Measurements from ENCODE around the gene SWAP70.

DNA sequence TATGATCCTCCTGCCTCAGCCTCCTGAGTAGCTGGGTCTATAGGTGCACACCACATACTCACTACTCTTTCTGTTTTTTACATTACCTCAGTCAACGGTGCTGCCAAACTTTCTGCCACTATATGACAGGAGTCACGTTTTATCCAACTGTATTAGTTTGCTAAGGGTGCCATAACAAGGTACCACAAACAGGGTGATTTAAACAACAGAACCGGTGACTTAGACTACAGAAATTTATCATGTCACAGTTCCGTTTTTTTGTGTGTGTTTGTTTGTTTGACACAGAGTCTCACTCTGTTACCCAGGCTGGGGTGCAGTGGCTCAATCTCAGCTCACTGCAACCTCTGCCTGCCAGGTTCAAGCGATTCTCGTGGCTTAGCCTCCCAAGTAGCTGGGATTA lies 6.3 kb upstream of the SWAP70 start:
- TF ChIP-seq, protein P1, sequence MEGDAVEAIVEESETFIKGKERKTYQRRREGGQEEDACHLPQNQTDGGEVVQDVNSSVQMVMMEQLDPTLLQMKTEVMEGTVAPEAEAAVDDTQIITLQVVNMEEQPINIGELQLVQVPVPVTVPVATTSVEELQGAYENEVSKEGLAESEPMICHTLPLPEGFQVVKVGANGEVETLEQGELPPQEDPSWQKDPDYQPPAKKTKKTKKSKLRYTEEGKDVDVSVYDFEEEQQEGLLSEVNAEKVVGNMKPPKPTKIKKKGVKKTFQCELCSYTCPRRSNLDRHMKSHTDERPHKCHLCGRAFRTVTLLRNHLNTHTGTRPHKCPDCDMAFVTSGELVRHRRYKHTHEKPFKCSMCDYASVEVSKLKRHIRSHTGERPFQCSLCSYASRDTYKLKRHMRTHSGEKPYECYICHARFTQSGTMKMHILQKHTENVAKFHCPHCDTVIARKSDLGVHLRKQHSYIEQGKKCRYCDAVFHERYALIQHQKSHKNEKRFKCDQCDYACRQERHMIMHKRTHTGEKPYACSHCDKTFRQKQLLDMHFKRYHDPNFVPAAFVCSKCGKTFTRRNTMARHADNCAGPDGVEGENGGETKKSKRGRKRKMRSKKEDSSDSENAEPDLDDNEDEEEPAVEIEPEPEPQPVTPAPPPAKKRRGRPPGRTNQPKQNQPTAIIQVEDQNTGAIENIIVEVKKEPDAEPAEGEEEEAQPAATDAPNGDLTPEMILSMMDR (conservative IDR thresholded peaks at IDR 0.05 in 1 of 2, IDR thresholded peaks at IDR 0.05 in 1 of 2; ENCODE audit: extremely low read depth in 1 of 2, insufficient read depth in 1 of 2, low read depth in 1 of 2, low read length in 2 of 2) = no peak
- TF ChIP-seq EZH2 (IDR thresholded peaks at IDR 0.05; ENCODE audit: borderline replicate concordance, low read length) = no peak

Measured in mammary epithelial cell (primary cell).